ENCODE results near the gene FBXL4.

The FBXL4 gene

DNA sequence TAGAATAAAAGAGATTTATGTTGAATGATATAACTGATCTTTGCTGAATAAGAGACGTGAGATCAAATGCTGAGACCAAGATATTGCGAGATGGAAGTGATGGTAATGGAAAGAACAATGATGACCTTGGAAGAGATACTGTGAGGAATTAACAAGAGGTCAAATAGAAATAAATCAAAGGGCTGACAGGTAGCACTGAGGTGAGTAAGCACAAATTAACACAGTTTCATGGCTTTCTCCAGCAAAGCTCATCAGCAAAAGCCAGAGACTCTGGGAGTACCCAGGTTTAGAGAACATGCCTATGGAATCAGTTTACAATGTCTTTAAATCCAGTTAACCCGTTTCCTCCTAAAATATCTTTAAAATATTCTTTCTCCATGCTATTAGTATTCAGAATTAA, 60.1 kb downstream of the FBXL4 start:
- H3K4me3 ChIP-seq (replicated peaks; ENCODE audit: insufficient read depth, low read length): no peak overlapping the region
- DNase-seq (ENCODE audit: low read depth in 1 of 2, low spot score in 1 of 2): no peak
- TF ChIP-seq POLR2AphosphoS5 (IDR thresholded peaks at IDR 0.05; ENCODE audit: low read depth) (no peak), SPI1 (IDR thresholded peaks at IDR 0.05; ENCODE audit: borderline replicate concordance, low read depth) (no peak), GABPA (IDR thresholded peaks at IDR 0.05; ENCODE audit: low read depth) (no peak)
- TF ChIP-seq, protein P1, sequence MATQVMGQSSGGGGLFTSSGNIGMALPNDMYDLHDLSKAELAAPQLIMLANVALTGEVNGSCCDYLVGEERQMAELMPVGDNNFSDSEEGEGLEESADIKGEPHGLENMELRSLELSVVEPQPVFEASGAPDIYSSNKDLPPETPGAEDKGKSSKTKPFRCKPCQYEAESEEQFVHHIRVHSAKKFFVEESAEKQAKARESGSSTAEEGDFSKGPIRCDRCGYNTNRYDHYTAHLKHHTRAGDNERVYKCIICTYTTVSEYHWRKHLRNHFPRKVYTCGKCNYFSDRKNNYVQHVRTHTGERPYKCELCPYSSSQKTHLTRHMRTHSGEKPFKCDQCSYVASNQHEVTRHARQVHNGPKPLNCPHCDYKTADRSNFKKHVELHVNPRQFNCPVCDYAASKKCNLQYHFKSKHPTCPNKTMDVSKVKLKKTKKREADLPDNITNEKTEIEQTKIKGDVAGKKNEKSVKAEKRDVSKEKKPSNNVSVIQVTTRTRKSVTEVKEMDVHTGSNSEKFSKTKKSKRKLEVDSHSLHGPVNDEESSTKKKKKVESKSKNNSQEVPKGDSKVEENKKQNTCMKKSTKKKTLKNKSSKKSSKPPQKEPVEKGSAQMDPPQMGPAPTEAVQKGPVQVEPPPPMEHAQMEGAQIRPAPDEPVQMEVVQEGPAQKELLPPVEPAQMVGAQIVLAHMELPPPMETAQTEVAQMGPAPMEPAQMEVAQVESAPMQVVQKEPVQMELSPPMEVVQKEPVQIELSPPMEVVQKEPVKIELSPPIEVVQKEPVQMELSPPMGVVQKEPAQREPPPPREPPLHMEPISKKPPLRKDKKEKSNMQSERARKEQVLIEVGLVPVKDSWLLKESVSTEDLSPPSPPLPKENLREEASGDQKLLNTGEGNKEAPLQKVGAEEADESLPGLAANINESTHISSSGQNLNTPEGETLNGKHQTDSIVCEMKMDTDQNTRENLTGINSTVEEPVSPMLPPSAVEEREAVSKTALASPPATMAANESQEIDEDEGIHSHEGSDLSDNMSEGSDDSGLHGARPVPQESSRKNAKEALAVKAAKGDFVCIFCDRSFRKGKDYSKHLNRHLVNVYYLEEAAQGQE (IDR thresholded peaks at IDR 0.05; ENCODE audit: insufficient replicate concordance, low read depth): no peak
- TF ChIP-seq, protein P2, sequence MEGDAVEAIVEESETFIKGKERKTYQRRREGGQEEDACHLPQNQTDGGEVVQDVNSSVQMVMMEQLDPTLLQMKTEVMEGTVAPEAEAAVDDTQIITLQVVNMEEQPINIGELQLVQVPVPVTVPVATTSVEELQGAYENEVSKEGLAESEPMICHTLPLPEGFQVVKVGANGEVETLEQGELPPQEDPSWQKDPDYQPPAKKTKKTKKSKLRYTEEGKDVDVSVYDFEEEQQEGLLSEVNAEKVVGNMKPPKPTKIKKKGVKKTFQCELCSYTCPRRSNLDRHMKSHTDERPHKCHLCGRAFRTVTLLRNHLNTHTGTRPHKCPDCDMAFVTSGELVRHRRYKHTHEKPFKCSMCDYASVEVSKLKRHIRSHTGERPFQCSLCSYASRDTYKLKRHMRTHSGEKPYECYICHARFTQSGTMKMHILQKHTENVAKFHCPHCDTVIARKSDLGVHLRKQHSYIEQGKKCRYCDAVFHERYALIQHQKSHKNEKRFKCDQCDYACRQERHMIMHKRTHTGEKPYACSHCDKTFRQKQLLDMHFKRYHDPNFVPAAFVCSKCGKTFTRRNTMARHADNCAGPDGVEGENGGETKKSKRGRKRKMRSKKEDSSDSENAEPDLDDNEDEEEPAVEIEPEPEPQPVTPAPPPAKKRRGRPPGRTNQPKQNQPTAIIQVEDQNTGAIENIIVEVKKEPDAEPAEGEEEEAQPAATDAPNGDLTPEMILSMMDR (IDR thresholded peaks at IDR 0.05; ENCODE audit: insufficient read depth, low read length): no peak

DNA sequence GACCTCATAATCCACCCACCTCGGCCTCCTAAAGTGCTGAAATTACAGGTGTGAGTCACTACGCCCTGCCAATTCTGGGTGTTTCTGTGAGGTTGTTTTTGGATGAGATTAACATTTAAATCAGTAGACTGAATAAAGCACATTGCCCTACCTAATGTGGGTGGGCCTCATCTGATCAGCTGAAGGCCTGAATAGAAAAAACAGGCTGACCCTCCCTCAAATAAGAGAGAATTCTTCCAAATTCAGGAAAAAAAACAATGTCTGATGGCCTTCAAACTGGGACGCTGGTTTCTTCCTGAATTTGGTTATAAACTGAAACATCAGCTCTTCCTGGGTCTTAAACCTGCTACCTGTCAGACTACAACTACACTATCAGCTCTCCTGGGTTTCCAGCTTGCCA, 62.4 kb downstream of the FBXL4 start:
- TF ChIP-seq POLR2AphosphoS5 (IDR thresholded peaks at IDR 0.05; ENCODE audit: low read depth) (no peak), GABPA (IDR thresholded peaks at IDR 0.05; ENCODE audit: low read depth) (no peak), SPI1 (IDR thresholded peaks at IDR 0.05; ENCODE audit: borderline replicate concordance, low read depth) (no peak)
- TF ChIP-seq, protein P1 (IDR thresholded peaks at IDR 0.05; ENCODE audit: insufficient replicate concordance, low read depth): no peak
- TF ChIP-seq, protein P2 (IDR thresholded peaks at IDR 0.05; ENCODE audit: insufficient read depth, low read length): no peak
- H3K4me3 ChIP-seq (replicated peaks; ENCODE audit: insufficient read depth, low read length): no peak overlapping the region
- H3K27ac ChIP-seq (replicated peaks): no peak overlapping the region
- H3K27me3 ChIP-seq (ENCODE audit: insufficient read depth, poor library complexity, severe bottlenecking): no peaks in the 10 kb centered on the region
- no peak for DNase-seq (ENCODE audit: low read depth in 1 of 2, low spot score in 1 of 2)

More for the DNA sequence above, 60.1 kb downstream of the FBXL4 start:
- Histone ChIP-seq H3K27me3 (ENCODE audit: insufficient read depth, poor library complexity, severe bottlenecking) (no peaks in the 10 kb centered on the region), H3K27ac (replicated peaks) (no peak overlapping the region)

DNA sequence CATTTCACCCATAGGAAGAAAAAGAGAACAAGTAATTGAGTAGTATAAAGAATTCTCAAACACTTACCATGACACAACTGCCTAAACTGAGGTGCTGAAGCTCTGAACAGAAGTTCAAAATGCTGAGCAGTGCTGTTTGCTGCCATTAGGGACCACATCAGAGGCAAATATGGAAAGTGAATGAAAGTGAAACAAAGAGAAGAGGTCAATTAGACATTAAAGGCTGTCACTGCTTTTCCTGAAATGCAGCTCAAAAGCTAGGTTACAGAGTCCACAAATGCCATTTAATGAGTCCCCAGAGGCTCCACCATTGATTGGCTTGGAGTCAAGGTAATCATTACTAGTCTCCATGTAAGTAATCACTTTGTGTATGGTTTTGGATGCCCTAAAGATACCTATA, 67.3 kb downstream of the FBXL4 start:
- TF ChIP-seq, protein P2 (IDR thresholded peaks at IDR 0.05; ENCODE audit: insufficient read depth, low read length): no peak
- TF ChIP-seq POLR2AphosphoS5 (IDR thresholded peaks at IDR 0.05; ENCODE audit: low read depth) (no peak), GABPA (IDR thresholded peaks at IDR 0.05; ENCODE audit: low read depth) (no peak)
- DNase-seq (ENCODE audit: low read depth in 1 of 2, low spot score in 1 of 2): no peak

DNA sequence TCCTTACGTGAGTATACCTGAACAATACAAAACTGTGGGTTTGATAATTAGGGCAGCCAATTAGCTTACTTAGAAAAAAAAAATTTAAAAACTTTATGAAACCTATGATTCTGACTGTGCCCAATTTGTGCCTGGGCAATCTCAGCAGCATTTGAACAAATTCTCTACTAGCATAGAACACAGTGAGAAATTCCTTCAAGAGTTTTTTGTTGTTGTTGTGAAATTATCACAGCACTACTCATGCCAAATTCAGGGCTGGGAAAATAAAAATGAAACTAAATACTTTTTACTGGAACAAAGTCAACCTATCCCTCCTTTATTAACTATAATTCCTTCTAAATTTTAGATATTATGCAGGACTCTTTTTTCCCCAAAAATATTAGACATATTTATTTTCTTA, 70.5 kb downstream of the FBXL4 start:
- no peaks in the 10 kb centered on the region for H3K27me3 ChIP-seq (ENCODE audit: insufficient read depth, poor library complexity, severe bottlenecking)
- H3K27ac ChIP-seq (replicated peaks): no peak overlapping the region
- TF ChIP-seq, protein P2 (IDR thresholded peaks at IDR 0.05; ENCODE audit: insufficient read depth, low read length): no peak
- TF ChIP-seq GABPA (IDR thresholded peaks at IDR 0.05; ENCODE audit: low read depth) (no peak), SPI1 (IDR thresholded peaks at IDR 0.05; ENCODE audit: borderline replicate concordance, low read depth) (no peak), POLR2AphosphoS5 (IDR thresholded peaks at IDR 0.05; ENCODE audit: low read depth) (no peak)
- TF ChIP-seq, protein P1 (IDR thresholded peaks at IDR 0.05; ENCODE audit: insufficient replicate concordance, low read depth): no peak
- DNase-seq (ENCODE audit: low read depth in 1 of 2, low spot score in 1 of 2): no peak
- H3K4me3 ChIP-seq (replicated peaks; ENCODE audit: insufficient read depth, low read length): no peak overlapping the region

More for the DNA sequence above, 67.3 kb downstream of the FBXL4 start:
- no peak overlapping the region for H3K27ac ChIP-seq (replicated peaks)
- no peak overlapping the region for H3K4me3 ChIP-seq (replicated peaks; ENCODE audit: insufficient read depth, low read length)
- H3K27me3 ChIP-seq (ENCODE audit: insufficient read depth, poor library complexity, severe bottlenecking): no peaks in the 10 kb centered on the region

All from HL-60 (cell line).